Hepatic stellate cell (primary cell): ENCODE data around the gene RSAD2.
"Not testable (repeated sequence)": the region's sequence is repeated elsewhere in the genome, so short reads cannot be mapped to it uniquely, and the experiment has no call there.

Experiments
- DNase-seq: peaks from one replicate; pipeline ENCODE4 v3.0.0; 2011; ENCODE audit warnings: low spot score

RSAD2 gene

GRCh38 chr2:6877402-6878304 lies at the start of gene RSAD2:
RSAD2 (plus strand) TSS chr2:6877777; CDS start chr2:6877801, 24 bp downstream.
- DNase-seq = no peak

GRCh38 chr2:6828299-6828584 lies 49.3 kb upstream of the RSAD2 start:
- no peak for DNase-seq

GRCh38 chr2:6831229-6831628 lies 46.3 kb upstream of the RSAD2 start:
- no peak for DNase-seq

- no peak for DNase-seq
Measured at GRCh38 chr2:6832596-6833299, 44.8 kb upstream of the RSAD2 start.

- DNase-seq = no peak
Measured at GRCh38 chr2:6833300-6833604, 44.3 kb upstream of the RSAD2 start.

GRCh38 chr2:6834163-6834562 lies 43.4 kb upstream of the RSAD2 start:
- DNase-seq = no peak

- DNase-seq = no peak
Measured at GRCh38 chr2:6835467-6835866, 42.1 kb upstream of the RSAD2 start.

GRCh38 chr2:6838673-6839319 lies 38.8 kb upstream of the RSAD2 start:
- DNase-seq = no peak

GRCh38 chr2:6841537-6842287 lies 35.9 kb upstream of the RSAD2 start:
- no peak for DNase-seq

- no peak for DNase-seq
Measured at GRCh38 chr2:6845312-6845711, 32.3 kb upstream of the RSAD2 start.

GRCh38 chr2:6845903-6846302 lies 31.7 kb upstream of the RSAD2 start:
- no peak for DNase-seq

- DNase-seq = no peak
Measured at GRCh38 chr2:6846540-6846939, 31.0 kb upstream of the RSAD2 start.

- no peak for DNase-seq
Measured at GRCh38 chr2:6846967-6847681, 30.5 kb upstream of the RSAD2 start.

- DNase-seq = no peak
Measured at GRCh38 chr2:6852195-6852594, 25.4 kb upstream of the RSAD2 start.

- no peak for DNase-seq
Measured at GRCh38 chr2:6854416-6854815, 23.2 kb upstream of the RSAD2 start.

- no peak for DNase-seq
Measured at GRCh38 chr2:6855860-6856547, 21.6 kb upstream of the RSAD2 start.

GRCh38 chr2:6856548-6856920 lies 21.0 kb upstream of the RSAD2 start:
- DNase-seq = no peak

- DNase-seq = not testable (repeated sequence)
Measured at GRCh38 chr2:6858466-6859027, 19.0 kb upstream of the RSAD2 start.

- no peak for DNase-seq
Measured at GRCh38 chr2:6860296-6860695, 17.3 kb upstream of the RSAD2 start.

GRCh38 chr2:6863792-6864191 lies 13.8 kb upstream of the RSAD2 start:
- no peak for DNase-seq

GRCh38 chr2:6864231-6864754 lies 13.3 kb upstream of the RSAD2 start:
- no peak for DNase-seq
